Endothelial cell (in vitro differentiated cells): ENCODE results near the gene TRPV3. TPM values are rescaled to one million over a fixed set of nuclear protein-coding genes. Genes with fewer than 3 reads are reported as not detected.

Experiments
- DNase-seq: peaks from one replicate; pipeline ENCODE4 v3.0.0; 2021; ENCODE audit warnings: low spot score
- H3K27ac Mint-ChIP-seq: one replicate; pipeline ENCODE4 v1.8.0; 2021; ENCODE audit warnings: mixed read lengths, inconsistent platforms; ENCODE audit not compliant: unreplicated experiment
- H3K27me3 Mint-ChIP-seq: one replicate; pipeline ENCODE4 v1.8.0; 2021; ENCODE audit warnings: mild to moderate bottlenecking, moderate library complexity, mixed read lengths, inconsistent platforms; ENCODE audit not compliant: unreplicated experiment
- H3K36me3 Mint-ChIP-seq: one replicate; pipeline ENCODE4 v1.8.0; 2021; ENCODE audit warnings: mild to moderate bottlenecking, low read depth, mixed read lengths, inconsistent platforms; ENCODE audit not compliant: unreplicated experiment
- H3K4me1 Mint-ChIP-seq: one replicate; pipeline ENCODE4 v1.8.0; 2021; ENCODE audit warnings: mild to moderate bottlenecking, mixed read lengths, inconsistent platforms; ENCODE audit not compliant: unreplicated experiment
- H3K4me3 Mint-ChIP-seq: one replicate; pipeline ENCODE4 v1.8.0; 2021; ENCODE audit warnings: mild to moderate bottlenecking, mixed read lengths, inconsistent platforms; ENCODE audit not compliant: unreplicated experiment
- H3K9me3 Mint-ChIP-seq: one replicate; pipeline ENCODE4 v1.8.0; 2021; ENCODE audit warnings: mixed read lengths, inconsistent platforms; ENCODE audit not compliant: unreplicated experiment
- total RNA-seq: library from RNA; stranded (reverse); fragmentation: NEBNext Ultra II Directional; extraction: Animal tissue kit (Norgen Biotek cat#: 25700); gene quantifications from one replicate; pipeline ENCODE4 v1.2.1, GENCODE V29; 2021; ENCODE audit not compliant: unreplicated experiment
- TF ChIP-seq, protein P1 (sequence below): fragments of 200-600 bp; sonication (generic); IDR thresholded peaks from one replicate; pipeline ENCODE4 v1.5.0; 2021; ENCODE audit warnings: antibody characterized with exemption; ENCODE audit not compliant: unreplicated experiment

TRPV3 gene
- total RNA-seq, 1 donor from 2014 or later: not detected

DNA sequence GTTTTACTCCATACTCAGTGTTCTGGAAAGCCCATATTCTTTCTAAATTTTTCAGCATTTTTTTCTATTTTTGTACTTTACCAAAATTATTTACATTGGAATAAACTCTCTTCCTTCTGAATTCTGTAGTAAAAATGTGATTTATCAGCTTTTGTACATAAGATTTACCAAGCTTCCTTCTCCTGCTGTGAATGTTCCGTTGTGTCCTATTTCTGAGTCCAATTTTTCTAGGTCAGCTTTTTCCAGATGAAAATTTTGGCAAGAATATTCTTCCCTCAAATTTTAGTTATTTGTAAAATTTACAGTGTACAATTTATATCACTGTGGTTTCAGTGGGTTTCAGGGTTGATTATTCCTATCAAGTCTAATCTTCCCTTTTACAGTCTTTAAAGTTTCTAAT, 54.3 kb downstream of the TRPV3 start:
- no peaks in the 10 kb centered on the region for H3K4me1 Mint-ChIP-seq
- no peaks in the 10 kb centered on the region for H3K9me3 Mint-ChIP-seq
- no peaks in the 10 kb centered on the region for H3K36me3 Mint-ChIP-seq
- no peak for DNase-seq
- H3K27me3 Mint-ChIP-seq: no peaks in the 10 kb centered on the region
- TF ChIP-seq, protein P1, sequence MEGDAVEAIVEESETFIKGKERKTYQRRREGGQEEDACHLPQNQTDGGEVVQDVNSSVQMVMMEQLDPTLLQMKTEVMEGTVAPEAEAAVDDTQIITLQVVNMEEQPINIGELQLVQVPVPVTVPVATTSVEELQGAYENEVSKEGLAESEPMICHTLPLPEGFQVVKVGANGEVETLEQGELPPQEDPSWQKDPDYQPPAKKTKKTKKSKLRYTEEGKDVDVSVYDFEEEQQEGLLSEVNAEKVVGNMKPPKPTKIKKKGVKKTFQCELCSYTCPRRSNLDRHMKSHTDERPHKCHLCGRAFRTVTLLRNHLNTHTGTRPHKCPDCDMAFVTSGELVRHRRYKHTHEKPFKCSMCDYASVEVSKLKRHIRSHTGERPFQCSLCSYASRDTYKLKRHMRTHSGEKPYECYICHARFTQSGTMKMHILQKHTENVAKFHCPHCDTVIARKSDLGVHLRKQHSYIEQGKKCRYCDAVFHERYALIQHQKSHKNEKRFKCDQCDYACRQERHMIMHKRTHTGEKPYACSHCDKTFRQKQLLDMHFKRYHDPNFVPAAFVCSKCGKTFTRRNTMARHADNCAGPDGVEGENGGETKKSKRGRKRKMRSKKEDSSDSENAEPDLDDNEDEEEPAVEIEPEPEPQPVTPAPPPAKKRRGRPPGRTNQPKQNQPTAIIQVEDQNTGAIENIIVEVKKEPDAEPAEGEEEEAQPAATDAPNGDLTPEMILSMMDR: no peak
- no peak overlapping the region for H3K27ac Mint-ChIP-seq
- H3K4me3 Mint-ChIP-seq: no peak overlapping the region

DNA sequence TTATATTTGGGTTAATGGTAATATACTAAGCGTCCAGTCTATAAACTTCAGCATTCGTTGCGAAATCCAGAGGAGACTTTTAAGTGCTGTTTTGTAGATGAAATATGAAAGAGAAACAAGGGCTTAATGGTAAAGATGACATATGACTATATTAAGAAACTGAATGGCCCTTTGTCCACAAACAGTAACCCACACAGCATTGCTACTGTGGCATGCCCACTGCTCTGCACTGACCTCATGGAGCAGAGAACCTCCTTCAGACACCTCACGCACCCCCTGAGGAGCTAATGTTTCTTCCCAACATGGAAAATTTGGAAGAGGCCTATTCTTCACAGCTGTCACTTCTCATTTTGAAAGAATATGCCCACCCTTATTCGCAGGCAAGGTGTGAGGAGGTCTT, 55.1 kb downstream of the TRPV3 start:
- Mint-ChIP-seq H3K36me3 (no peaks in the 10 kb centered on the region), H3K27me3 (no peaks in the 10 kb centered on the region), H3K27ac (no peak overlapping the region), H3K9me3 (no peaks in the 10 kb centered on the region), H3K4me1 (no peaks in the 10 kb centered on the region), H3K4me3 (no peak overlapping the region)
- TF ChIP-seq, protein P1: no peak
- DNase-seq: no peak

DNA sequence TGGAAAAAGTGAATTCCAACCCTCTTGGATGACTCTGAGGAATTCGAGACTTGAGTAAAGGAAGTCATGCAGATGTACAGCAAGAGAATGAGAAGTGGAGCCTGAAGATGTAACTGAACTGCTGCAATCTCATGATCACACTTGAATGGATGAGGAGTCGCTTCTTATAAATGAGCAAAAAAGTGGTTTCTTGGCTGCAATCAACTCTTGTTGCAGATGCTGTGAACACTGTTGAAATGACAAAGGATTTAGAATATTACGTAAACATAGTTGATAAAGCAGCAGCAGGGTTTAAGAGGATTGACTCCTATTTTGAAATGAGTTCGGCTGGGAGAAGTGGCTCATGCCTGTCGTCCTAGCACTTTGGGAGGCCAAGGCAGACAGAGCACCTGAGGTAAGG, 56.3 kb downstream of the TRPV3 start:
- Mint-ChIP-seq H3K27ac (no peak overlapping the region), H3K4me3 (no peak overlapping the region), H3K4me1 (no peaks in the 10 kb centered on the region), H3K36me3 (no peaks in the 10 kb centered on the region), H3K9me3 (no peaks in the 10 kb centered on the region), H3K27me3 (no peaks in the 10 kb centered on the region)
- TF ChIP-seq, protein P1: no peak
- no peak for DNase-seq

DNA sequence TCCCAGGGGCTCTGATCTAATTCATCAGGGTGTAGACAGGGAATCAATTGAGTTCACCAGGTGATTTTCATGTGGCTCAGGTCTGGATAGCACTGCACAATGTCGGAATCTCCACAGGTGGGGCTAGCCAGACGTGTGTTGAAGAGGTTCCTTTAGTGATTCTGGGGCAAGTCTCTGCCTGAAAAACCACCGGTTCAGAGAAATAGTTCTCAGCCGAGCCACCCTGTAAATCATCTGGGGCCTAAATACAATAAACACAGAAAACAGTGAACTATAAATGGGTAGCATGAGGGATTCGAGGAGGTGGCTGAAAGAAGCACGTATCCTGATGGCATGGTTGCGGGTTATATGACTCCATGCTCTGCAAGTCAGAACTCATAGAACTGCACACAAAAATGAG, 60.5 kb downstream of the TRPV3 start:
- no peak for DNase-seq
- Mint-ChIP-seq H3K4me1 (no peaks in the 10 kb centered on the region), H3K9me3 (no peaks in the 10 kb centered on the region), H3K27me3 (no peaks in the 10 kb centered on the region), H3K27ac (no peak overlapping the region), H3K36me3 (no peaks in the 10 kb centered on the region), H3K4me3 (no peak overlapping the region)
- TF ChIP-seq, protein P1: no peak

DNA sequence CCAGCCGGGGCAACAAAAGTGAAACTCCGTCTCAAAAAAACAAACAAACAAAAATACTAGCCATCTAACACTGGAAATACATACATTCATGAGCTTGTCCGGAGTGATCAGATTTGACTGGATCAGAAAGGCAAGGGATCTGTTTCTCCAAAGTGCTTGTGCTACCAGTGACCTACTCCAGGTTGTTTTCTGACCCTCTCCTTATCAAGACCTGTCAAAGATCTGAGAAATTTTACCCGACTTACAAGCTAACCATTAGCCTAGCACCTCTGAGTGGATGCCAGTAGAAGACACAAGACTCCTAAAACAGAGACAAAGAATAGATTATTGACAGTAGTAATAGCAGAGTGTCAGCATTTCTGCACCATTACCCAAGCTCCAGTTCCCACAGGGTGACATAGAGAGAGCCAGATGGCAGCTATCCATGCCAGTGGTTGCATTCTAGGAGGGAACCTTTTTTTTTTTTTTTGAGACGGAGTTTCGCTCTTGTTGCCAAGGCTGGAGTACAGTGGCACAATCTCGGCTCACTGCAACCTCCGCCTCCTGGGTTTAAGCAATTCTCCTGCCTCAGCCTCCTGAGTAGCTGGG, 72.0 kb downstream of the TRPV3 start:
- H3K9me3 Mint-ChIP-seq: no peaks in the 10 kb centered on the region
- no peaks in the 10 kb centered on the region for H3K4me1 Mint-ChIP-seq
- no peak for DNase-seq
- H3K27me3 Mint-ChIP-seq: peaks cover 2% of the 10 kb centered on the region
- H3K4me3 Mint-ChIP-seq: no peak overlapping the region
- H3K36me3 Mint-ChIP-seq: no peaks in the 10 kb centered on the region
- H3K27ac Mint-ChIP-seq: no peak overlapping the region
- TF ChIP-seq, protein P1: no peak
